ENCODE measurements around the gene USP53. TPM values are rescaled to one million over a fixed set of nuclear protein-coding genes. Genes with fewer than 3 reads are reported as not detected.
A peak's percentile ranks its signal among the peaks of the same experiment; 100 is the strongest.
"Not testable (repeated sequence)": the region's sequence is repeated elsewhere in the genome, so short reads cannot be mapped to it uniquely, and the experiment has no call there.

USP53 gene
- total RNA-seq, 1 donor from 2014 or later, result 73.1 TPM

DNA sequence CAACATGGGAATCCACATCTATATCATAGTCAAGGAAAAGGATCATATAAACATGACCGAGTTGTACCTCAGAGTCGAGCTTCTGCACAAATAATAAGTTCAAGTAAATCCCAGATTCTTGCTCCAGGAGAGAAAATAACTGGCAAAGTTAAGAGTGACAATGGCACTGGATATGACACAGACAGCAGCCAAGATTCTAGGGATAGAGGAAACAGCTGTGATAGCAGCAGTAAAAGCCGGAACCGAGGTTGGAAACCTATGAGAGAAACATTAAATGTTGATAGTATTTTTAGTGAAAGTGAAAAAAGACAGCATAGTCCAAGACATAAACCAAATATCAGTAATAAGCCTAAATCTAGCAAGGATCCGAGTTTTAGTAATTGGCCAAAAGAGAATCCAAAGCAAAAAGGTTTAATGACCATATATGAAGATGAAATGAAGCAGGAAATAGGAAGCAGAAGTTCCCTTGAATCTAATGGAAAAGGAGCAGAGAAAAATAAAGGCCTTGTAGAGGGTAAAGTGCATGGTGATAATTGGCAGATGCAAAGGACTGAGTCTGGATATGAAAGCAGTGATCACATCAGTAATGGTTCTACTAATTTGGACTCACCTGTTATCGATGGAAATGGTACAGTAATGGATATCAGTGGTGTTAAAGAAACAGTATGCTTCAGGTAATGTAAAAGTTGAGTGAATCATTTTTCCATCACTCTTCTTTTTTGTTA lies 59.0 kb downstream of the USP53 start:
- DNase-seq (ENCODE audit: low read depth, low spot score), result peak; percentile 33

DNA sequence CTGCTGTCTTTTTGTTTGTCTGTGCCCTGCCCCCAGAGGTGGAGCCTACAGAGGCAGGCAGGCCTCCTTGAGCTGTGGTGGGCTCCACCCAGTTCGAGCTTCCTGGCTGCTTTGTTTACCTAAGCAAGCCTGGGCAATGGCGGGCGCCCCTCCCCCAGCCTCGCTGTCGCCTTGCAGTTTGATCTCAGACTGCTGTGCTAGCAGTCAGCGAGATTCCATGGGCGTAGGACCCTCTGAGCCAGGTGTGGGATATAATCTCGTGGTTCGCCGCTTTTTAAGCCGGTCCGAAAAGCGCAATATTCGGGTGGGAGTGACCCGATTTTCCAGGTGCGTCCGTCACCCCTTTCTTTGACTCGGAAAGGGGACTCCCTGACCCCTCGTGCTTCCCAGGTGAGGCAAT lies 67.0 kb downstream of the USP53 start:
- not testable (repeated sequence) for DNase-seq (ENCODE audit: low read depth, low spot score)

GRCh38 chr4:119279945-119280344 lies 67.4 kb downstream of the USP53 start:
- not testable (repeated sequence) for DNase-seq (ENCODE audit: low read depth, low spot score)

GRCh38 chr4:119281393-119281792 lies 68.9 kb downstream of the USP53 start:
- peak; percentile 87 for DNase-seq (ENCODE audit: low read depth, low spot score)

- DNase-seq (ENCODE audit: low read depth, low spot score), result no peak
Observed at GRCh38 chr4:119284876-119285780, 72.6 kb downstream of the USP53 start.

DNA sequence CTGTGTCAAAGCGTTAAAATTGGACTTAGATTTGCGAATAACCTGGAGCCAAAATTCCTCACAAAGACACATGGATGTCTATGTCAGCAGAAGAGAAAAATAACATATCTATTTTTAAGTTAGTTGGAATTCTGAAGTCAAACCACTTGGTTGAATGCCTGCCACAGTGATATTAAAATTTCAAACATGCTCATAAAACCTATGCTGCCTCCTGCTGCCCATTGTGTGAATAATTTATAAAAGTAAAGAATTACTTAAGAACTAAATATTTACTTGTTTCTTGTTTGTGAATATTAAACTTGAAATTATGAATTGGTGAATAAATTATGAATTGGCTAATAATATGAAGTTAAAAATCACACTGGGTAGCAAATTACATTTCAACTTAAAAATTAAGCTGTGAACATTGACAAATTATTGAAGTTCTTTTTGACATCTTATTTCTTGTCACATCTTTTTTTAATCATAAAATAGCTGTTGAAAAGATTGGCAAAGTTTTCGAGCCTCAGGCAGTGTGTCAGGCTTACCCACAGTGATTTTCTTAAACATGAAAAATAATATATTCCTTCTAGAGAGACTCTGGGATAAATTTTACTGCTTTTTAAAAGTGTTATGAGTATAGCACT lies 74.0 kb downstream of the USP53 start:
- DNase-seq (ENCODE audit: low read depth, low spot score), result no peak

DNA sequence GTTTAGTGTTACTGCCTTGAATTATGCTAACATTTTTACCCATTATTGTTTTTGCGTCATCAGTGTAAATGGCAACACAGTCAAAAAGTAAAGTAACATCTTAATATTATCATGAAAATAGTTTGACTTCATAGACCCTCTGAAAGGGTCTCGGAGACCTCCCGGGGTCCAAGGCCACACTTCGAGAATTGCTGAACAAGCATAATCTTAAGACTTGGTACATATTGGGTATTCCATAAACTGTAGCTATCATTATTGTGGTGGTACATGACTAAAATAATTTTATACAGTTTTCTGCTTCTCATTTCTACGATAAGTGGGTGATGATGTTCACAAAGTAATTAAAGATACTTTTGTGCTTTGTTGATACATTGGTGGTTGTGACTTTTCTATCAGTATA lies 76.8 kb downstream of the USP53 start:
- no peak for DNase-seq (ENCODE audit: low read depth, low spot score)

- DNase-seq (ENCODE audit: low read depth, low spot score), result no peak
Observed at GRCh38 chr4:119290598-119290997, 78.1 kb downstream of the USP53 start.

GRCh38 chr4:119296356-119296755 lies 83.8 kb downstream of the USP53 start:
- no peak for DNase-seq (ENCODE audit: low read depth, low spot score)

DNA sequence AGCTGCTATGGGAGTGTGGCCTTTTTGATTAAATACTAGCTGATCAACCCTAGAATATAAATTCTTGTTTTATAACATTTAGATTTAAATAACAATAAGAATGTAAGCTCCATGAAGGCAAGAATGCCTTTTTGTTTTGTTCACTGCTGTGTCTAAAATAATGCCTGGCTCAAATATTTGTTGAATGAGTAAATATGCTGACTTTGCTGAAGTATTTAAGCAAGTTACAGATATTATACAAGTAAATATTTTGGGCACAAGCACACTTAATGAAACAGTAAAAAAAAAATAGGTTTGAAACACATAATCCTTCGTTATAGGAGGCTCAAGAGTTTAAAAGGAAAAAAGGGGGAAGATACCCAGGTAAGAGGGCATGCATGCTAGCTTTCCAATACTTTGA lies 85.3 kb downstream of the USP53 start:
- DNase-seq (ENCODE audit: low read depth, low spot score), result no peak

DNA sequence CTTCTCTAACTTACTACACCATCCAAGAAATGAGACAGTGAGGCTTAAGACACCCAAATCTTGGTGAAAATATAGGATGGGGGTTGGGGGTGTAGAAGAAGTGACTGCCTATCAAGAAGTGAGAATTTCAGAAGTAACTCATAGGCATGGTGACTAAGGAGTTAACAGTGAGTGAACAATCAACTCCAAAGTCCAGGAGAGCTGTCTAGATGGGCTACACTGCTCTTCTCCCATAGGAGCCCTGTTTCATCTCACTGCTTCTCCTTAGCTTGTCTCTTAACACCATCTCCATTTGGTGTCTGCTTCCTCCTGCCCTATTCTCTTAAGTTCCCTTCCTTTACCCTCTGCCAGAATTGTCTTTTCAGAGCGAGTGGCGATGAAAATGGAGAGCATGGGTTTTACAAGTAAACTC lies 86.8 kb downstream of the USP53 start:
- DNase-seq (ENCODE audit: low read depth, low spot score), result no peak

GRCh38 chr4:119299741-119300100 lies 87.2 kb downstream of the USP53 start:
- no peak for DNase-seq (ENCODE audit: low read depth, low spot score)

DNA sequence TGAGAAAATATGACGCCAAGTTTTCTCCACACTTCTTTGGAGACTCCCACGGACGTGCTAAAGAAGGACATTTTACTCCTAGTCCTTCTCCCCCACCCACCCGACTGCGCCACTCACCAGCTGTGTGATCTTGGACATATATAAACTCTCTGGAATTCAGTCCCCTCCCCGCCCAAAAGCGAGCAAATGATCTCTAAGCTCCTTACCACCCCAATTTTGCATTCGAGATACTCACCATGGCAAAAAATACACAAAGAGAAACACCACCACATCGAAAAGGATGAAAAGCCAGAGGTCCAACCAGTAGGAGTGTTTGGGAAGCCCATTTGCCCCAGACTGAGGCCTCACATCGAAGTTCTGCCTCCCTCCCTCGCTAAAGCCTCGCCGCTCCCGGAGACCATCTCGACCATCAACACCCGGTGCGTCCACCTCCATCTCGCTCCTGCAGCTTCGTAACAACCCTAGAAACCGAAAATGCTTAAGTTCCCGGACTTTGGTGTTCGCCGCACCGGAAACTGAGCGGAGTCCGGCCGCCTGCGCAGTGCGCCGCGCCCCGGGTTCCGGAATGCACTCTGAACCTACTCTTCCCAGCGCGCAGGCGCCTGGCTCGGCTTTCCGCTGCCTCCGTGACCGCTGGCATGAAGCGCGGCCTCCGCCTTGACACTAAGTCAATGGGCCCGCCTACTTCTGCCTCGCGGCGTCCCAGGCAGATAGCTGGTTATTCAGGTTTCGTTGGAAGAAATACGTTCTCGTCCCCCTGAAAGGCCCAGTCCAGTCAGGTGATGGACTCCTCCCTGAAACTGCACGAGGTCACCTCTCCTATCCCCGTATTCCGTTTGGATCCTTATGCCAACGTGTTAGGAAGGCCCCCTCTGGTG lies 87.8 kb downstream of the USP53 start:
- DNase-seq (ENCODE audit: low read depth, low spot score), result peak; percentile 66

DNA sequence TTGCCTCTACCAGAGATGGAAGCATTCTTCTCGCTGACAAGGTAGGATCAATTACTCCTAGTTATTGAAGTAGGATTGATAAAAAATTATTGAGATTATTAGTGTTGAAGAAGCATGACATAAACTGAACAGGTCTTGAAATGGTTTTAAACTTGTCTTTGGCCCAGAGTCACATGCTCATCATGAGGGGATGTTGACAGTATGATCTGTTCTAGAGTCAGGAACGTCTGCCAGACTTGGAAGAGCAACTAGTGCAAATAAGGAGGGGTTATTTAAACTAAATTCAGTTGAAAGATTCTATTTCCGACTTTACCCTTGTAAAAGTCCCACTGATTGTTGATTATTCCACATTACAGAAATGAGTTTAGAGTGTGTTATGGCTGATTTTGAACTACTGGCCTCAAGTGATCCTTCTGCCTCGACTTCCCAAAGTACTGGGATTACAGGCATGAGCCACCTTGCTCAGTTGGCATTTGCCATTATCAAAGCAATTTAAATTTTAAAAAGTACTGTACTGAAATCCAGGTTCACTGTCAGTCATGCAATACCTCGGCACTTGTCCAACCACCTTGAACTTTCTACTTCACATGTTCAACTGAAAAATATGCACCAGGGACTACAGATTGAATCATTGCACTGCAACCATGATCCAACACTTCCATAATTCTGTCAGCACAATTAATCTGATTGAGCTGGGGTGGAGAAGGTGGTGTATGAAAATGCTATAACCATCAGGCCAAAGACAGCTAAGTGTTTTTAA lies 89.7 kb downstream of the USP53 start:
- no peak for DNase-seq (ENCODE audit: low read depth, low spot score)

GRCh38 chr4:119303587-119304305 lies 91.2 kb downstream of the USP53 start:
- no peak for DNase-seq (ENCODE audit: low read depth, low spot score)

GRCh38 chr4:119304431-119304830 lies 91.9 kb downstream of the USP53 start:
- no peak for DNase-seq (ENCODE audit: low read depth, low spot score)

GRCh38 chr4:119307606-119308005 lies 95.1 kb downstream of the USP53 start:
- no peak for DNase-seq (ENCODE audit: low read depth, low spot score)

DNA sequence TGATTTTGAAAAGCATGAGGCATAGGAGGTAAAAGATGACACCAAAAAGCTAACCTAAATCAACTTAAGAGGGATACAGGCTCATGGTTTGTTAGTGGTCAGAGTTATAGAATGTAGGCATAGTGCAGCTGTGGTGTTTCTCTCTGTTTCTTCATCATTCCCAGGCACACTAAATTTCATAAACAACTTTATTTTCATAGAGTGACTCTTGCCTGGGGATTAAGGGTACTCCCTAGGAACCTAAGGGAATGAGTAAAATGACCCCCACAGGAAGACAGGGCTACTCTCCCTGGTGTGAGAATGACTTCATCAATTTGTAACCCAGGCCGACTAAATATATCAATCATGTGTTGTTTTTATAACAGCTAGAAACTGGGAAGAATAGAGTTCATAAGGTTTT lies 98.3 kb downstream of the USP53 start:
- DNase-seq (ENCODE audit: low read depth, low spot score), result no peak

DNA sequence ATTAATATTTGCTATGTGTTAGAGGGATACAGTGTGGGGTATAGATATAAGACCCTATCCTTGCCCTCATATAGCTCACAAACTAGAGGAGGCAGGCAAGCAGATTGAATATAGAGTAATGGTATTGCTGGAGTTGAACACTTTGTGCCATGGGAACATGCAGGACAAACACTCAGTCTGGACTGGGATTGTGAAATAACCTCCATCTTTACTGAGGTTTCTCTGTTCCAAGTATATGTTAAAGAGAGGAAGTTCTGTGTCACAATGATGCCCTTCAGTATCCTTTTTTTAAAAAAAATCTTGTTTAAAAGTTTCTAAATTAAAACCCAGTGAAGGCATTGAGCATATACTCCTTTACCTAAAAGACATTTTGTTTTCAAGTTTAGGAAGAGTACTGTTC lies 100.7 kb downstream of the USP53 start:
- DNase-seq (ENCODE audit: low read depth, low spot score), result no peak

DNA sequence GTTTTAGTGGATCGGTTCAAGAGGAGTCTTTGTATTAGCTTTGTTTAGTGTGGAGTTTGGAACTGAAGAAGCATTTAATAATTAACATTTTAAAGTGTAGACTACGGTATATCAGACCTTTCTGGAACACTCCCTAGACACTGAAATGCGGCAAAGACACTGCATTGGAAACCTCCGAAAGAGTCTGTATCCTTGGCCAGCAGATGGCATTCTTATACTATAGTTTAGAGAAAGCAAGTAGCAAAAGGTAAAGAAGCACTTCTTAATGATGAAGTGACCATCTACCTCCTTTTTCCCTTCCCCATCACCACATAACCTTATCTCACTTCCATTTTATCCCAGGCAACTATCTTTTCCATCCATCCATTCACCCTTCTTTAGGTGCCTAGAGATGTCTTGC lies 101.8 kb downstream of the USP53 start:
- DNase-seq (ENCODE audit: low read depth, low spot score), result no peak

Measured in pulmonary artery endothelial cell (primary cell).